Lower leg skin (tissue), 3 donors: ENCODE data around the gene ANKRD13C.

Experiments used
- CTCF ChIP-seq, 3 donors: fragments of 450-650 bp; IDR thresholded peaks; one replicate each; pipeline ENCODE4 v1.5.1; 2016; ENCODE audit warnings: antibody characterized with exemption in 3 of 3, mild to moderate bottlenecking in 3 of 3, moderate library complexity in 2 of 3
- POLR2A ChIP-seq, 2 donors: fragments of 450-650 bp; IDR thresholded peaks; one replicate each; pipeline ENCODE4 v1.6.1; 2016 to 2017; ENCODE audit warnings: antibody characterized with exemption in 2 of 2, mild to moderate bottlenecking in 1 of 2, moderate library complexity in 1 of 2

DNA sequence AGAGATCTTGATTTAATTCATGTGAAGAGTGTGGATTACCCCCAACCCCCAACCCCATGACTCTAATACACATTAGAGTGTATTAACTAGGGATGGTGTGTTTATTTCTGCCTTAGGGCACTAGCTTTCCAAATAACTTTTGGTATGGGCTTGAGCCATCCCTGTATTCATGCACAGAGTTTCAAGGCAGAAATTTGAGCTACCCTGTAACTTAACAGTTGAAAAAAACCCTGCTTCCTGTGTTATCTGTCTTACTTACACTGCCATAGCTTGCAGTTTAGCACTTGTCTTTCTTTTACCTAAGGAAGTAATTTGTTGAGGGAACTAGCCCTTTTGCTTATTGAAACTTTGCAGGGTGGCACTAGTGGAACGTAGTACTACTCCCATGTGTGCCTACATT is 127.1 kb downstream of the ANKRD13C start:
- TF ChIP-seq CTCF (IDR thresholded peaks at IDR 0.05) (no peak), POLR2A (IDR thresholded peaks at IDR 0.05) (no peak)
